Panc1 (cell line): Measurements from ENCODE around the gene ZNF398. TPM values are rescaled to one million over a fixed set of nuclear protein-coding genes. Genes with fewer than 3 reads are reported as not detected.

Experiments used
- ATAC-seq: fragments of 200-7000 bp; cut with Tn5 transposase; 2 replicates; pipeline ENCODE4 v1.9.1; 2020; ENCODE audit warnings: mild to moderate bottlenecking, moderate library complexity
- BruUV-seq: library from RNA; stranded (reverse); fragments of 400-500 nt; replicated peaks from 2 replicates; lab custom pipeline; 2021; lab: Mats Ljungman, UMichigan
- CTCF ChIA-PET: fragments of 300-600 bp; sonication (Branson Sonifier 250); formaldehyde crosslinking; loops from one replicate; lab custom pipeline; 2022; ENCODE audit warnings: antibody characterized with exemption; lab: Charles Lee
- POLR2A ChIA-PET: fragments of 300-600 bp; sonication (Branson Sonifier 250); formaldehyde crosslinking; loops from one replicate; lab custom pipeline; 2022; ENCODE audit warnings: antibody characterized with exemption; lab: Charles Lee
- DNase-seq: peaks from one replicate; pipeline ENCODE4 v3.0.0-alpha.2; 2010; ENCODE audit warnings: low read depth, low spot score
- H3K27ac ChIP-seq: 2 replicates; pipeline ENCODE4 v1.5.1; 2011; ENCODE audit warnings: mild to moderate bottlenecking, low read length, inconsistent platforms
- H3K27me3 ChIP-seq: fragments of 200-500 bp; sonication (Bioruptor generic); 2 replicates; pipeline ENCODE4 v1.6.0; 2014; ENCODE audit warnings: low read length, inconsistent platforms; ENCODE audit not compliant: control insufficient read depth, insufficient read depth
- H3K36me3 ChIP-seq: fragments of 200-500 bp; sonication (Bioruptor generic); 2 replicates; pipeline ENCODE4 v1.5.1; 2014; ENCODE audit warnings: inconsistent platforms, mild to moderate bottlenecking, low read length, moderate library complexity; ENCODE audit not compliant: control insufficient read depth, insufficient read depth
- H3K4me1 ChIP-seq: 2 replicates; pipeline ENCODE4 v1.5.1; 2011; ENCODE audit warnings: inconsistent platforms, mild to moderate bottlenecking, low read length, moderate library complexity; ENCODE audit not compliant: control insufficient read depth, insufficient read depth
- H3K4me3 ChIP-seq, 2 experiments: 2 replicates each; pipeline ENCODE4 v1.5.1; 2011 to 2012; ENCODE audit warnings: low read depth in 2 of 2, low read length in 2 of 2, mild to moderate bottlenecking in 2 of 2, inconsistent platforms in 1 of 2, moderate library complexity in 1 of 2
- H3K9me3 ChIP-seq: fragments of 200-500 bp; sonication (Bioruptor generic); 2 replicates; pipeline ENCODE4 v1.5.1; 2014; ENCODE audit warnings: low read depth, mild to moderate bottlenecking, inconsistent platforms, low read length, moderate library complexity; ENCODE audit not compliant: control insufficient read depth, insufficient read depth
- POLR2AphosphoS5 ChIP-seq: IDR thresholded peaks from 2 replicates; pipeline ENCODE4 v1.6.1; 2012; ENCODE audit warnings: mild to moderate bottlenecking, low read depth, low read length, moderate library complexity
- SIN3A ChIP-seq: IDR thresholded peaks from 2 replicates; pipeline ENCODE4 v1.6.1; 2012; ENCODE audit warnings: low read depth, mild to moderate bottlenecking, low read length, moderate library complexity, borderline replicate concordance; ENCODE audit not compliant: insufficient read depth
- TCF7L2 ChIP-seq: IDR thresholded peaks from 2 replicates; pipeline ENCODE4 v1.6.1; 2011; ENCODE audit warnings: mild to moderate bottlenecking, low read depth, low read length, inconsistent platforms
- in situ Hi-C: cut with HindIII; loops from 2 replicates; pipeline ENCODE4 v1.10.0; 2016; ENCODE audit warnings: low sequenced_read_pairs, low pct_unique_long_range_greater_than_20kb
- intact Hi-C: fragments of 100-400 bp; cut with micrococcal nuclease; formaldehyde crosslinking; loops from one replicate; pipeline ENCODE4 v1.10.0; 2022; ENCODE audit not compliant: unreplicated experiment
- total RNA-seq: library from RNA; stranded (reverse); gene quantifications from one replicate; pipeline ENCODE4 v1.2.1, GENCODE V29; 2021; ENCODE audit not compliant: unreplicated experiment
- TF ChIP-seq, protein P1 (sequence below): fragments of 450-650 bp; IDR thresholded peaks from 2 replicates; pipeline ENCODE4 v1.5.1; 2017; ENCODE audit warnings: mild to moderate bottlenecking
- TF ChIP-seq, protein P2 (sequence below), 2 experiments: IDR thresholded peaks; 2 replicates each; pipeline ENCODE4 v1.6.1; 2011 to 2012; ENCODE audit warnings: low read depth in 2 of 2, control low read depth in 1 of 2, low read length in 1 of 2, mild to moderate bottlenecking in 1 of 2, moderate library complexity in 1 of 2; ENCODE audit not compliant: insufficient read depth in 1 of 2

ZNF398 gene
- total RNA-seq, 1 experiment from 2014 or later = 14.1 TPM

- ChIA-PET POLR2A (no interaction called here), CTCF (interaction anchor here (0.6 kb wide), 1 partner anchor 13 kb away, joined by 9 read pairs; no protein-coding TSS in a partner anchor)
- intact Hi-C loops = no loop called here
- peaks cover 9% of the 10 kb centered on the region; the same call in 1 of the 2 replicates for H3K9me3 ChIP-seq
- DNase-seq (no peak), ATAC-seq (no peak)
- H3K27ac ChIP-seq = no peak overlapping the region
- no peaks in the 10 kb centered on the region for H3K4me1 ChIP-seq
- H3K27me3 ChIP-seq = no peaks in the 10 kb centered on the region
- no peak overlapping the region for H3K4me3 ChIP-seq
- no TSS peak for BruUV-seq
- 0 out of 2 replicates have a peak, but pooled peaks cover 2% of the 10 kb centered on the region for H3K36me3 ChIP-seq
- no peak for TF ChIP-seq SIN3A
- TF ChIP-seq, protein P1, sequence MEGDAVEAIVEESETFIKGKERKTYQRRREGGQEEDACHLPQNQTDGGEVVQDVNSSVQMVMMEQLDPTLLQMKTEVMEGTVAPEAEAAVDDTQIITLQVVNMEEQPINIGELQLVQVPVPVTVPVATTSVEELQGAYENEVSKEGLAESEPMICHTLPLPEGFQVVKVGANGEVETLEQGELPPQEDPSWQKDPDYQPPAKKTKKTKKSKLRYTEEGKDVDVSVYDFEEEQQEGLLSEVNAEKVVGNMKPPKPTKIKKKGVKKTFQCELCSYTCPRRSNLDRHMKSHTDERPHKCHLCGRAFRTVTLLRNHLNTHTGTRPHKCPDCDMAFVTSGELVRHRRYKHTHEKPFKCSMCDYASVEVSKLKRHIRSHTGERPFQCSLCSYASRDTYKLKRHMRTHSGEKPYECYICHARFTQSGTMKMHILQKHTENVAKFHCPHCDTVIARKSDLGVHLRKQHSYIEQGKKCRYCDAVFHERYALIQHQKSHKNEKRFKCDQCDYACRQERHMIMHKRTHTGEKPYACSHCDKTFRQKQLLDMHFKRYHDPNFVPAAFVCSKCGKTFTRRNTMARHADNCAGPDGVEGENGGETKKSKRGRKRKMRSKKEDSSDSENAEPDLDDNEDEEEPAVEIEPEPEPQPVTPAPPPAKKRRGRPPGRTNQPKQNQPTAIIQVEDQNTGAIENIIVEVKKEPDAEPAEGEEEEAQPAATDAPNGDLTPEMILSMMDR = no peak
- no peak for TF ChIP-seq POLR2AphosphoS5
- no peak for TF ChIP-seq TCF7L2
- TF ChIP-seq, protein P2, sequence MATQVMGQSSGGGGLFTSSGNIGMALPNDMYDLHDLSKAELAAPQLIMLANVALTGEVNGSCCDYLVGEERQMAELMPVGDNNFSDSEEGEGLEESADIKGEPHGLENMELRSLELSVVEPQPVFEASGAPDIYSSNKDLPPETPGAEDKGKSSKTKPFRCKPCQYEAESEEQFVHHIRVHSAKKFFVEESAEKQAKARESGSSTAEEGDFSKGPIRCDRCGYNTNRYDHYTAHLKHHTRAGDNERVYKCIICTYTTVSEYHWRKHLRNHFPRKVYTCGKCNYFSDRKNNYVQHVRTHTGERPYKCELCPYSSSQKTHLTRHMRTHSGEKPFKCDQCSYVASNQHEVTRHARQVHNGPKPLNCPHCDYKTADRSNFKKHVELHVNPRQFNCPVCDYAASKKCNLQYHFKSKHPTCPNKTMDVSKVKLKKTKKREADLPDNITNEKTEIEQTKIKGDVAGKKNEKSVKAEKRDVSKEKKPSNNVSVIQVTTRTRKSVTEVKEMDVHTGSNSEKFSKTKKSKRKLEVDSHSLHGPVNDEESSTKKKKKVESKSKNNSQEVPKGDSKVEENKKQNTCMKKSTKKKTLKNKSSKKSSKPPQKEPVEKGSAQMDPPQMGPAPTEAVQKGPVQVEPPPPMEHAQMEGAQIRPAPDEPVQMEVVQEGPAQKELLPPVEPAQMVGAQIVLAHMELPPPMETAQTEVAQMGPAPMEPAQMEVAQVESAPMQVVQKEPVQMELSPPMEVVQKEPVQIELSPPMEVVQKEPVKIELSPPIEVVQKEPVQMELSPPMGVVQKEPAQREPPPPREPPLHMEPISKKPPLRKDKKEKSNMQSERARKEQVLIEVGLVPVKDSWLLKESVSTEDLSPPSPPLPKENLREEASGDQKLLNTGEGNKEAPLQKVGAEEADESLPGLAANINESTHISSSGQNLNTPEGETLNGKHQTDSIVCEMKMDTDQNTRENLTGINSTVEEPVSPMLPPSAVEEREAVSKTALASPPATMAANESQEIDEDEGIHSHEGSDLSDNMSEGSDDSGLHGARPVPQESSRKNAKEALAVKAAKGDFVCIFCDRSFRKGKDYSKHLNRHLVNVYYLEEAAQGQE (IDR thresholded peaks at IDR 0.05; ENCODE audit: insufficient read depth in 1 of 2, low read depth in 2 of 2, low read length in 1 of 2) = no peak
- in situ Hi-C loops = no loop called here
Observed at GRCh38 chr7:149133028-149133710, 14.1 kb upstream of the ZNF398 start.

GRCh38 chr7:149136118-149136517, 11.1 kb upstream of the ZNF398 start:
- Histone ChIP-seq H3K9me3 (no peaks in the 10 kb centered on the region), H3K27ac (no peak overlapping the region), H3K27me3 (no peaks in the 10 kb centered on the region), H3K4me3 (no peak overlapping the region), H3K36me3 (no peaks in the 10 kb centered on the region), H3K4me1 (no peaks in the 10 kb centered on the region)
- ATAC-seq (no peak), DNase-seq (no peak)
- in situ Hi-C loops (no loop called here), intact Hi-C loops (no loop called here)
- POLR2A ChIA-PET = no interaction called here
- CTCF ChIA-PET = interaction anchor here (0.6 kb wide), 1 partner anchor 9 kb away, joined by 4 read pairs; no protein-coding TSS in a partner anchor
- TF ChIP-seq, protein P2 (IDR thresholded peaks at IDR 0.05; ENCODE audit: insufficient read depth in 1 of 2, low read depth in 2 of 2, low read length in 1 of 2) = no peak
- TF ChIP-seq POLR2AphosphoS5 (no peak), TCF7L2 (no peak), SIN3A (no peak)
- TF ChIP-seq, protein P1 = no peak
- no TSS peak for BruUV-seq
